Ishikawa (cell line): Measurements from ENCODE around the gene PRKCE.

Experiments used
- CEBPB ChIP-seq: IDR thresholded peaks from 2 replicates; pipeline ENCODE4 v1.6.1; 2012
- CREB1 ChIP-seq: IDR thresholded peaks from 2 replicates; pipeline ENCODE4 v1.6.1; 2012; ENCODE audit warnings: low read depth
- EGR1 ChIP-seq: IDR thresholded peaks from 2 replicates; pipeline ENCODE4 v1.6.1; 2012
- EP300 ChIP-seq: IDR thresholded peaks from 2 replicates; pipeline ENCODE4 v1.6.1; 2012; ENCODE audit warnings: borderline replicate concordance
- FOXM1 ChIP-seq: IDR thresholded peaks from 2 replicates; pipeline ENCODE4 v1.6.1; 2012; ENCODE audit warnings: low read depth, borderline replicate concordance
- NFIC ChIP-seq: IDR thresholded peaks from 2 replicates; pipeline ENCODE4 v1.6.1; 2012
- RAD21 ChIP-seq: IDR thresholded peaks from 2 replicates; pipeline ENCODE4 v1.6.1; 2012; ENCODE audit warnings: low read depth
- TAF1 ChIP-seq: IDR thresholded peaks from 2 replicates; pipeline ENCODE4 v1.6.1; 2012; ENCODE audit warnings: low read depth, mild to moderate bottlenecking
- TCF12 ChIP-seq: IDR thresholded peaks from 2 replicates; pipeline ENCODE4 v1.6.1; 2012; ENCODE audit warnings: low read depth
- TEAD4 ChIP-seq: IDR thresholded peaks from 2 replicates; pipeline ENCODE4 v1.6.1; 2012
- YY1 ChIP-seq: IDR thresholded peaks from 2 replicates; pipeline ENCODE4 v1.6.1; 2012; ENCODE audit warnings: low read depth
- ZBTB7A ChIP-seq: IDR thresholded peaks from 2 replicates; pipeline ENCODE4 v1.6.1; 2012; ENCODE audit warnings: low read depth
- TF ChIP-seq, protein P1 (sequence below): IDR thresholded peaks from 2 replicates; pipeline ENCODE4 v1.6.1; 2012; ENCODE audit warnings: low read depth, mild to moderate bottlenecking
- TF ChIP-seq, protein P2 (sequence below): IDR thresholded peaks from 2 replicates; pipeline ENCODE4 v1.6.1; 2012
- TF ChIP-seq, protein P3 (sequence below): IDR thresholded peaks from 2 replicates; pipeline ENCODE4 v1.6.1; 2012

PRKCE gene

GRCh38 chr2:45984896-45985473, 333.5 kb downstream of the PRKCE start:
- TF ChIP-seq RAD21 (no peak), TCF12 (no peak), EGR1 (no peak), NFIC (no peak), EP300 (no peak), ZBTB7A (no peak), CEBPB (no peak), FOXM1 (no peak), CREB1 (no peak), TEAD4 (no peak), TAF1 (no peak), YY1 (no peak)
- TF ChIP-seq, protein P1, sequence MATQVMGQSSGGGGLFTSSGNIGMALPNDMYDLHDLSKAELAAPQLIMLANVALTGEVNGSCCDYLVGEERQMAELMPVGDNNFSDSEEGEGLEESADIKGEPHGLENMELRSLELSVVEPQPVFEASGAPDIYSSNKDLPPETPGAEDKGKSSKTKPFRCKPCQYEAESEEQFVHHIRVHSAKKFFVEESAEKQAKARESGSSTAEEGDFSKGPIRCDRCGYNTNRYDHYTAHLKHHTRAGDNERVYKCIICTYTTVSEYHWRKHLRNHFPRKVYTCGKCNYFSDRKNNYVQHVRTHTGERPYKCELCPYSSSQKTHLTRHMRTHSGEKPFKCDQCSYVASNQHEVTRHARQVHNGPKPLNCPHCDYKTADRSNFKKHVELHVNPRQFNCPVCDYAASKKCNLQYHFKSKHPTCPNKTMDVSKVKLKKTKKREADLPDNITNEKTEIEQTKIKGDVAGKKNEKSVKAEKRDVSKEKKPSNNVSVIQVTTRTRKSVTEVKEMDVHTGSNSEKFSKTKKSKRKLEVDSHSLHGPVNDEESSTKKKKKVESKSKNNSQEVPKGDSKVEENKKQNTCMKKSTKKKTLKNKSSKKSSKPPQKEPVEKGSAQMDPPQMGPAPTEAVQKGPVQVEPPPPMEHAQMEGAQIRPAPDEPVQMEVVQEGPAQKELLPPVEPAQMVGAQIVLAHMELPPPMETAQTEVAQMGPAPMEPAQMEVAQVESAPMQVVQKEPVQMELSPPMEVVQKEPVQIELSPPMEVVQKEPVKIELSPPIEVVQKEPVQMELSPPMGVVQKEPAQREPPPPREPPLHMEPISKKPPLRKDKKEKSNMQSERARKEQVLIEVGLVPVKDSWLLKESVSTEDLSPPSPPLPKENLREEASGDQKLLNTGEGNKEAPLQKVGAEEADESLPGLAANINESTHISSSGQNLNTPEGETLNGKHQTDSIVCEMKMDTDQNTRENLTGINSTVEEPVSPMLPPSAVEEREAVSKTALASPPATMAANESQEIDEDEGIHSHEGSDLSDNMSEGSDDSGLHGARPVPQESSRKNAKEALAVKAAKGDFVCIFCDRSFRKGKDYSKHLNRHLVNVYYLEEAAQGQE, result no peak
- TF ChIP-seq, protein P2, sequence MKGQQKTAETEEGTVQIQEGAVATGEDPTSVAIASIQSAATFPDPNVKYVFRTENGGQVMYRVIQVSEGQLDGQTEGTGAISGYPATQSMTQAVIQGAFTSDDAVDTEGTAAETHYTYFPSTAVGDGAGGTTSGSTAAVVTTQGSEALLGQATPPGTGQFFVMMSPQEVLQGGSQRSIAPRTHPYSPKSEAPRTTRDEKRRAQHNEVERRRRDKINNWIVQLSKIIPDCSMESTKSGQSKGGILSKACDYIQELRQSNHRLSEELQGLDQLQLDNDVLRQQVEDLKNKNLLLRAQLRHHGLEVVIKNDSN, result no peak
- TF ChIP-seq, protein P3, sequence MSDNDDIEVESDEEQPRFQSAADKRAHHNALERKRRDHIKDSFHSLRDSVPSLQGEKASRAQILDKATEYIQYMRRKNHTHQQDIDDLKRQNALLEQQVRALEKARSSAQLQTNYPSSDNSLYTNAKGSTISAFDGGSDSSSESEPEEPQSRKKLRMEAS, result no peak

DNA sequence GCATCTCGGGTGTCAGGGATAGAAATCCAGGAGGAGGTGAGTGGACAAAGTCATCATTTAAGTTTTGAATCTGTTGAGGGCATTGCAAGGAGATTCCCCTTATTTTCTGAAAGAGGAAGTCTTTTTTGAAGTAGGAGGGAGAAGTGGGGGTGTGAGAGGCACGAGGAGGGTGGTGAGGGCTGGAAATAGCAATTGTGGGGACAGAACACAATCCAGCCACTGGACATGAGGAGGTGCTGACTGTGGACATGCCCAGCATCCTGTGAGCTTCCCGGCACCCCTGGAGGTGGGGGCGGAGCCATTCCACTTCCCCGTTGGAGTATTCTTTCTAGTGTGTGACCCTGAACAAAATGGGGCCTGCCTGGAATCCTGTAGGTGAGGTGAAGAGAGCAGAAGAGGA, 335.0 kb downstream of the PRKCE start:
- TF ChIP-seq TCF12 (no peak), TEAD4 (no peak), EP300 (no peak), TAF1 (no peak), NFIC (no peak)
- TF ChIP-seq, protein P3, result no peak
- TF ChIP-seq, protein P1, result no peak
- TF ChIP-seq, protein P2, result no peak

DNA sequence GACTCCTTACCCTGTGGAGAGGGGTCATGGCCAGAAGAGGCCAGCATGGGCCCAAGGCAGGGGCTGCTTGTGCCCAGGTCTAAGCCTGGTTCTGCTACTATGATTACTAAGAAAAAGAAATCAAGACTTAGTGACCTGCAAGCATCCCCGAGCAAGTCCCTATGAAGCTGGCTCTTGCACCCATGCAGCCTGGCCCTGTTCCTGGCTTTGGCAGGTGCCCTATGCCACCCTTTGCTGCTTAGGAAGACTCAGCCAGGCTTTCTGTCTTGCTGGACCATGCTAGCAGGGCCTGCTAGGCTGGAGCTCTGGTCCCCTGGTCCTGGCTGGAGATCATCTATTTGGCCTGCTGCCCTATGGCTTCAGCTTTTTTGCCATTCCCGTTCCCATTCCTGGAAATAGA, 336.4 kb downstream of the PRKCE start:
- no peak for TF ChIP-seq RAD21
- TF ChIP-seq TEAD4, result no peak
- TF ChIP-seq ZBTB7A, result no peak
- TF ChIP-seq TAF1, result no peak
- TF ChIP-seq EP300, result no peak
- TF ChIP-seq, protein P2, result no peak
- TF ChIP-seq CREB1, result no peak
- TF ChIP-seq, protein P3, result no peak
- no peak for TF ChIP-seq FOXM1
- no peak for TF ChIP-seq YY1
- TF ChIP-seq EGR1, result no peak
- TF ChIP-seq NFIC, result no peak
- TF ChIP-seq, protein P1, result no peak

GRCh38 chr2:45988879-45989278, 337.4 kb downstream of the PRKCE start:
- TF ChIP-seq RAD21 (no peak), TCF12 (no peak), NFIC (no peak), FOXM1 (no peak), YY1 (no peak), ZBTB7A (no peak), TEAD4 (no peak), TAF1 (no peak), CEBPB (no peak), CREB1 (no peak), EP300 (no peak), EGR1 (no peak)
- TF ChIP-seq, protein P2, result no peak
- TF ChIP-seq, protein P3, result no peak
- TF ChIP-seq, protein P1, result no peak
